ENCODE measurements around the gene COG5.

GRCh38 chr7:107274506-107274905, 289.2 kb downstream of the COG5 start:
- TF ChIP-seq FOXM1 (IDR thresholded peaks at IDR 0.05; ENCODE audit: borderline replicate concordance) (no peak), TARDBP (IDR thresholded peaks at IDR 0.05) (no peak), FOXK2 (IDR thresholded peaks at IDR 0.05) (no peak)

Measured in HEK293T (cell line).